Trophoblast cell (in vitro differentiated cells and primary cell): ENCODE measurements around the gene PHKG2.

ENCODE experiments used
- DNase-seq, 2 donors: peaks; one replicate each; pipeline ENCODE4 v3.0.0-alpha.2; 2016
- H2AFZ ChIP-seq: 2 replicates; pipeline ENCODE4 v1.6.1; 2013; ENCODE audit warnings: low read length, moderate library complexity, mild to moderate bottlenecking; ENCODE audit not compliant: insufficient read depth, poor library complexity
- H2AK5ac ChIP-seq: 2 replicates; pipeline ENCODE4 v1.6.1; 2013; ENCODE audit warnings: mild to moderate bottlenecking, low read length
- H2BK120ac ChIP-seq: 2 replicates; pipeline ENCODE4 v1.6.1; 2013; ENCODE audit warnings: low read length, mild to moderate bottlenecking, moderate library complexity; ENCODE audit not compliant: insufficient read depth, poor library complexity
- H2BK12ac ChIP-seq: 2 replicates; pipeline ENCODE4 v1.6.1; 2013; ENCODE audit warnings: mild to moderate bottlenecking, low read length, moderate library complexity
- H2BK5ac ChIP-seq: 2 replicates; pipeline ENCODE4 v1.6.1; 2013; ENCODE audit warnings: low read length, low read depth, moderate library complexity, mild to moderate bottlenecking; ENCODE audit not compliant: poor library complexity
- H3K14ac ChIP-seq: 2 replicates; pipeline ENCODE4 v1.6.1; 2013; ENCODE audit warnings: mild to moderate bottlenecking, low read length
- H3K18ac ChIP-seq: 2 replicates; pipeline ENCODE4 v1.6.1; 2013; ENCODE audit warnings: mild to moderate bottlenecking, low read length
- H3K23ac ChIP-seq: 2 replicates; pipeline ENCODE4 v1.6.1; 2013; ENCODE audit warnings: low read length
- H3K27ac ChIP-seq: 2 replicates; pipeline ENCODE4 v1.5.1; 2013; ENCODE audit warnings: low read depth, mild to moderate bottlenecking, inconsistent platforms, low read length, moderate library complexity
- H3K27me3 ChIP-seq: 2 replicates; pipeline ENCODE4 v1.6.1; 2013; ENCODE audit warnings: inconsistent platforms, mild to moderate bottlenecking, low read length, moderate library complexity; ENCODE audit not compliant: insufficient read depth
- H3K36me3 ChIP-seq, 2 experiments: 1 replicate in 1 of 2; 2 replicates in 1 of 2; pipeline ENCODE4 v1.6.1; 2013; ENCODE audit warnings: low read length in 2 of 2, mild to moderate bottlenecking in 2 of 2, moderate library complexity in 1 of 2; ENCODE audit not compliant: insufficient read depth in 2 of 2, control insufficient read depth in 1 of 2
- H3K4ac ChIP-seq: 2 replicates; pipeline ENCODE4 v1.6.1; 2013; ENCODE audit warnings: low read depth, mild to moderate bottlenecking, low read length, moderate library complexity
- H3K4me1 ChIP-seq, 2 experiments: 1 replicate in 1 of 2; 2 replicates in 1 of 2; pipeline ENCODE4 v1.6.1; 2013; ENCODE audit warnings: low read length in 2 of 2, mild to moderate bottlenecking in 2 of 2, moderate library complexity in 1 of 2; ENCODE audit not compliant: insufficient read depth in 2 of 2, control insufficient read depth in 1 of 2
- H3K4me2 ChIP-seq: 2 replicates; pipeline ENCODE4 v1.6.1; 2013; ENCODE audit warnings: inconsistent platforms, mild to moderate bottlenecking, low read length, moderate library complexity
- H3K4me3 ChIP-seq: 2 replicates; pipeline ENCODE4 v1.5.1; 2013; ENCODE audit warnings: mild to moderate bottlenecking, low read depth, low read length, inconsistent platforms
- H3K79me1 ChIP-seq: one replicate; pipeline ENCODE4 v1.6.1; 2013; ENCODE audit warnings: low read length
- H3K79me2 ChIP-seq: 2 replicates; pipeline ENCODE4 v1.6.1; 2013; ENCODE audit warnings: low read length, mild to moderate bottlenecking; ENCODE audit not compliant: control insufficient read depth, insufficient read depth, poor library complexity
- H3K9ac ChIP-seq: 2 replicates; pipeline ENCODE4 v1.6.1; 2013; ENCODE audit warnings: mild to moderate bottlenecking, low read length
- H3K9me3 ChIP-seq: 2 replicates; pipeline ENCODE4 v1.6.1; 2013; ENCODE audit warnings: low read depth, mild to moderate bottlenecking, control low read depth, inconsistent platforms, low read length; ENCODE audit not compliant: insufficient read depth
- H4K12ac ChIP-seq: 2 replicates; pipeline ENCODE4 v1.6.1; 2013; ENCODE audit warnings: low read depth, mild to moderate bottlenecking, low read length, moderate library complexity
- H4K8ac ChIP-seq: 2 replicates; pipeline ENCODE4 v1.6.1; 2013; ENCODE audit warnings: low read depth, mild to moderate bottlenecking, low read length, moderate library complexity
- H4K91ac ChIP-seq: one replicate; pipeline ENCODE4 v1.6.1; 2013; ENCODE audit warnings: low read depth, mild to moderate bottlenecking, low read length, moderate library complexity
- WGBS: extraction: QIAGEN DNeasy Blood & Tissue Kit; methylation state at CpG from one replicate; pipeline ENCODE4 v1.1.7; 2013; ENCODE audit warnings: missing lambda C conversion rate; ENCODE audit not compliant: insufficient read length, insufficient coverage; ENCODE audit errors: extremely low coverage; 5-methylcytosine and 5-hydroxymethylcytosine counted together

Gene PHKG2

DNA sequence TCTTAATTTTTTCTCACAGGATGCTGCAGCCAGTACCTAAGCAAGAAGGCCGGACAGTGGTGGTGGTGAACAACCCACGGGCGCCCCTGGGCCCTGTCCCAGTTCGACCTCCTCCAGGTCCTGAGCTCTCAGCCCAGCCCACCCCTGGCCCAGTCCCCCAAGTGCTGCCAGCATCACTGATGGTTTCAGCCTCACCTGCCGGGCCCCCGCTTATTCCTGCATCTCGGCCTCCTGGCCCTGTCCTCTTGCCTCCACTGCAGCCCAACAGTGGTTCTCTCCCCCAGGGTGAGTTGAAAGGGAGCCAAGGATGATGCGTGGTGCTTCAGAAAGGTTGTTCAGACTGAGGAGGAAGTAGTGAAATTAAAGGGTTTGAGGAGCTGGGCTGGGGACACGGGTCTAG lies 27.5 kb upstream of the PHKG2 start:
- Histone ChIP-seq H3K4ac (no peak overlapping the region), H3K14ac (no peak overlapping the region), H3K4me3 (no peak overlapping the region), H2AFZ (no peak overlapping the region), H3K79me2 (no peaks in the 10 kb centered on the region), H2AK5ac (no peak overlapping the region), H3K9ac (no peak overlapping the region), H4K12ac (no peak overlapping the region), H3K79me1 (no peaks in the 10 kb centered on the region), H2BK120ac (no peak overlapping the region), H3K18ac (no peak overlapping the region), H3K36me3 (peaks cover 78 to 81% of the 10 kb centered on the region in 2 experiments), H3K27me3 (no peaks in the 10 kb centered on the region), H4K8ac (no peak overlapping the region), H3K4me1 (peaks cover 0 to 4% of the 10 kb centered on the region in 2 experiments), H3K27ac (no peak overlapping the region), H4K91ac (no peak overlapping the region), H2BK5ac (no peak overlapping the region), H3K9me3 (no peaks in the 10 kb centered on the region), H3K23ac (no peak overlapping the region), H2BK12ac (no peak overlapping the region), H3K4me2 (no peak overlapping the region)
- DNase-seq: no peak
- WGBS: no CpG with 5 or more reads among the region's 9 CpGs

DNA sequence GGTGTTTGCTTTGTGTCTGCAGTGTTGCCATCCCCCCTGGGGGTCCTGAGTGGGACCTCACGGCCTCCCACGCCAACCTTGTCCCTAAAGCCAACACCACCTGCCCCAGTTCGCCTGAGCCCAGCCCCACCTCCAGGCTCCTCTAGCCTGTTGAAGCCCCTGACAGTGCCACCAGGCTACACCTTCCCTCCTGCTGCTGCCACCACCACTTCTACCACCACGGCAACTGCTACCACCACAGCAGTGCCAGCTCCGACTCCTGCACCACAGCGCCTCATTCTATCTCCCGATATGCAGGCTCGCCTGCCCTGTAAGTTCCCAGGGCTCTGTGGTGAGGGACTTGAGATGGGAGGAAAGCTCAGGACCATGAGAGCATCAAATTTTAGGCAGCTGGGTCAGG lies 27.1 kb upstream of the PHKG2 start:
- Histone ChIP-seq H4K8ac (no peak overlapping the region), H3K18ac (peak overlapping the region; percentile 17), H2AFZ (no peak overlapping the region), H2BK120ac (no peak overlapping the region), H2BK5ac (no peak overlapping the region), H3K4me2 (no peak overlapping the region), H3K36me3 (peaks cover 73 to 79% of the 10 kb centered on the region in 2 experiments), H2AK5ac (no peak overlapping the region), H4K12ac (no peak overlapping the region), H3K9ac (no peak overlapping the region), H3K4ac (no peak overlapping the region), H4K91ac (no peak overlapping the region), H3K14ac (no peak overlapping the region), H3K79me2 (no peaks in the 10 kb centered on the region), H3K79me1 (no peaks in the 10 kb centered on the region), H3K27ac (no peak overlapping the region), H2BK12ac (no peak overlapping the region), H3K27me3 (no peaks in the 10 kb centered on the region), H3K9me3 (no peaks in the 10 kb centered on the region), H3K23ac (no peak overlapping the region), H3K4me1 (no peaks in the 10 kb centered on the region), H3K4me3 (no peak overlapping the region)
- DNase-seq: no peak
- WGBS: no CpG with 5 or more reads among the region's 8 CpGs

DNA sequence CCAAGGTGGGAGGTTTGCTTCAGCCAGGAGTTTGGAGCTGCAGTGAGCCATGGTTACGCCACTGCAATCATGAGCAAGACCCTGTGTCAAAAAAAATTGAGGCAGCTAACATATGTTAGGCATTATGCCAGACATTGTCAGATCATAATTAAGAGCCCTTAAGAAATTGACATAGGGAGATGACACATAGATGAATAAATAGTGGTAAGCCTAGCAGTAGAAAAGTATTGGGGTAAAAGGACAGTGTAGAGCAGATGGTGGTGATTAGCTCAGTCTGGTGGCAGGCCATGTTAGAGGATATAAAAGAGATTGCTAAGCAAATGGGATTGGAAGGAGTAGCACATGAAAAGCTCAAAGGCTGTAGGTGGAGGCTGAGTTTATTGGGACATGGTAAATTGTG lies 26.6 kb upstream of the PHKG2 start:
- Histone ChIP-seq H4K91ac (no peak overlapping the region), H3K14ac (no peak overlapping the region), H2BK5ac (no peak overlapping the region), H2AFZ (no peak overlapping the region), H2AK5ac (no peak overlapping the region), H3K27ac (no peak overlapping the region), H4K12ac (no peak overlapping the region), H3K9ac (no peak overlapping the region), H3K18ac (no peak overlapping the region), H2BK120ac (no peak overlapping the region), H3K79me2 (no peaks in the 10 kb centered on the region), H3K4me2 (no peak overlapping the region), H3K9me3 (no peaks in the 10 kb centered on the region), H3K27me3 (no peaks in the 10 kb centered on the region), H3K79me1 (no peaks in the 10 kb centered on the region), H3K4ac (no peak overlapping the region), H3K4me3 (no peak overlapping the region), H4K8ac (no peak overlapping the region), H2BK12ac (no peak overlapping the region), H3K4me1 (no peaks in the 10 kb centered on the region), H3K23ac (no peak overlapping the region), H3K36me3 (peaks cover 74 to 81% of the 10 kb centered on the region in 2 experiments)
- DNase-seq: no peak
- no CpG with 5 or more reads among the region's 1 CpG for WGBS

DNA sequence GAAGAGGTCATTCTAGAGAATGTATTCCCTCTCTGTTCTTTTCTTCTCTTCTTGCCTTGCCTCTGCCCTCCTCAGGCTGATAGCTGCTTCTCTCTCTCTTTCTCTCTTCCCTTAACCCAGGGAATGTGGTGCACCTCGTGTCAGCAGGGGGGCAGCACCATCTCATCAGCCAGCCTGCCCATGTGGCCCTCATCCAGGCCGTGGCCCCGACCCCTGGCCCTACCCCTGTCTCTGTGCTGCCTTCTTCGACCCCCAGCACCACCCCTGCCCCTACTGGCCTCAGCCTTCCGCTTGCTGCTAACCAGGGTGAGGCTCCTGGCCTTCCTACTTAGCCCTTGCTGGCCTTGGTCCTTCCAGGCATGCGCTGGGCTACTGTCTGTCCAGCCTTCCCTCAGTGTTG lies 25.8 kb upstream of the PHKG2 start:
- Histone ChIP-seq H3K4me2 (no peak overlapping the region), H3K27me3 (no peaks in the 10 kb centered on the region), H2BK5ac (no peak overlapping the region), H2BK120ac (no peak overlapping the region), H3K36me3 (peaks cover 73 to 81% of the 10 kb centered on the region in 2 experiments), H3K23ac (no peak overlapping the region), H2BK12ac (no peak overlapping the region), H3K9ac (no peak overlapping the region), H4K91ac (no peak overlapping the region), H3K9me3 (no peaks in the 10 kb centered on the region), H3K4me1 (no peaks in the 10 kb centered on the region), H4K8ac (no peak overlapping the region), H3K14ac (no peak overlapping the region), H3K79me1 (no peaks in the 10 kb centered on the region), H3K4me3 (no peak overlapping the region), H2AFZ (no peak overlapping the region), H3K4ac (no peak overlapping the region), H3K18ac (no peak overlapping the region), H4K12ac (no peak overlapping the region), H3K79me2 (no peaks in the 10 kb centered on the region), H2AK5ac (no peak overlapping the region), H3K27ac (no peak overlapping the region)
- DNase-seq: no peak
- WGBS: no CpG with 5 or more reads among the region's 6 CpGs
